ENCODE results near the gene GM2A.
A peak's percentile ranks its signal among the peaks of the same experiment; 100 is the strongest.
"Not testable (repeated sequence)": the region's sequence is repeated elsewhere in the genome, so short reads cannot be mapped to it uniquely, and the experiment has no call there.

The GM2A gene

DNA sequence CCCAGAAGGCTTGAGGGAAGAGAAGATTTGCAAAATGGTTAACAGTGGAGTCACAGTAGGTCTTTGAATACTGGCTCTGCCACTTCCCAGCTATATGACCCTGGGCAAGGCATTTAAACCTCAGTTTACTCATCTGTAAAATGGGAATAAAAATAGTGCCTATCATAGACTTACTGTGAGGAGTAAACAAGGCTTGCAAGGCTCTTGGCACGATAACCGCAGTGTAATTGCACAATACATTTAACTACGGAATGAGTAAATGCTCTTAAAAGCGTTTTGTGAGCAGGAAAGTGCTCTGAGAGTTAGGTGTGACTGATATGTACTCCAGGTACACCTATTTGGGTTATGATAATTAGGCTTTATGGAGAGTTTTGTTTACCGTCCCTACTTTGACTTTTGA lies 42.2 kb downstream of the GM2A start:
- no peak for DNase-seq

DNA sequence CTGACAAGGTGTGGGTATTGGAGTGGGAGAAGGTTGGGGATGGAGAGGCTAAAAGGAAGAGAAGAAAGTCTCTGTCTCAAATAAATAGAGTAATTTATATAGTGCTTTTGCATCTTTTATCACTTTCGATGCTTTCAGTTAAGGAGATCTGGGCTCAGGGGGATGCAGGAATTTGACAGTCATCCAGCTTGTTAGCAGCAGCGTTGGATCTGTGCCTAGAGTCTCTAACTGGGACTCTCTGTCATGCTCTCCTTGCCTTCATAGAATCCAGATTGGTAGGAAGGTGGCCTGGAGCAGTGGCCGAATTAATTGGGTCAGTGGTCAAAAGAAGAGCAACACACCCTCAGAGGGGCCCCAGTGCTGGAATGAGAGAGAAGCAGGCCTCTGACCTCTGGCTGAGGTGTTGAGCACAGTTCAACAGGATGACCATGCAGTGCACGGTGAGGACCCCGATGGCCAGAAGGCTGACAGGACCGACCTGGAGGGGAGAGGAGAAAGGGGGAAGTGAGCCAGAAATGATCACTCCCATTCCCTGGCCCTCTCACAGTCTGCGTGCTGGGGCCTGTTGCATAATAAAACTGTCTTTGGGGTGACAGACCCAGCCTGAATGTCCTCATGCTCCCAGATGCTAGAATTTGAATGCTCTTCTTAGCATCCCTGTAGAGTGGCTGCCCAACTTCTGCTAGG lies 42.9 kb downstream of the GM2A start:
- no peak for DNase-seq

DNA sequence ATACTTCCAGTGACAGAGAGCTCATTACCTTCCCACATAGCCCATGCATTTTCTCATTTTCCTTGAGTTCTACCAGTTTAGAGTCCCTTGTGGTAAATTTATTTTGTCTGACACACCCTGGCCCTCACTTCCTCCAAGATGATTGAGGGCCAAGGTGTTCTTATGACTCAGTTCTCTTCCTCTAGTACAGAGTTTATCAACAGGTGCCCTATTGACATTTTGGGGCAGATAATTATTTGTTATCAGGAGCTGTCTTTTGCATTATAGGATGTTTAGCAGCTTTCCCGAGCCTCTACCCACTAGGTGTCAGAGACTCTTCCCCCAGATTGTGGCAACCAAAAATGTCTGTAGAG lies 43.5 kb downstream of the GM2A start:
- DNase-seq = no peak

DNA sequence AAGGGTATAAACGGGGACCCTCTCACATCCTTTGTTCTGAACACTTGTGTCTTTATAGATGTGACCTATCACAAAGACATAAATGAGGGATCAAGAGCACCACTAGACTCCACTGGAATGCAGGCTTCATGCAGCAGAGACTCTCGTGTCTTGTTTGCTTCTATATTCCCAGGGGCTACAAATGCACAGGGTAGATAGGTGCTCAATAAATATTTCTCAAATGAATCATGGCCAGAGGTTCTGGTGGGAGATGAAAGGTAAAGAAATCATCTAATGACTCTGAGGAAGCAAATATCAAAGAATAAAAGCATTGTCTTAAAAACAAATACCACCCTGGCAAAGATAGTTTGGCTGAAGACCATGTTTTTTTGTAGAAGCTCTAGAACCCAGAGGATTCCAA lies 44.0 kb downstream of the GM2A start:
- no peak for DNase-seq

DNA sequence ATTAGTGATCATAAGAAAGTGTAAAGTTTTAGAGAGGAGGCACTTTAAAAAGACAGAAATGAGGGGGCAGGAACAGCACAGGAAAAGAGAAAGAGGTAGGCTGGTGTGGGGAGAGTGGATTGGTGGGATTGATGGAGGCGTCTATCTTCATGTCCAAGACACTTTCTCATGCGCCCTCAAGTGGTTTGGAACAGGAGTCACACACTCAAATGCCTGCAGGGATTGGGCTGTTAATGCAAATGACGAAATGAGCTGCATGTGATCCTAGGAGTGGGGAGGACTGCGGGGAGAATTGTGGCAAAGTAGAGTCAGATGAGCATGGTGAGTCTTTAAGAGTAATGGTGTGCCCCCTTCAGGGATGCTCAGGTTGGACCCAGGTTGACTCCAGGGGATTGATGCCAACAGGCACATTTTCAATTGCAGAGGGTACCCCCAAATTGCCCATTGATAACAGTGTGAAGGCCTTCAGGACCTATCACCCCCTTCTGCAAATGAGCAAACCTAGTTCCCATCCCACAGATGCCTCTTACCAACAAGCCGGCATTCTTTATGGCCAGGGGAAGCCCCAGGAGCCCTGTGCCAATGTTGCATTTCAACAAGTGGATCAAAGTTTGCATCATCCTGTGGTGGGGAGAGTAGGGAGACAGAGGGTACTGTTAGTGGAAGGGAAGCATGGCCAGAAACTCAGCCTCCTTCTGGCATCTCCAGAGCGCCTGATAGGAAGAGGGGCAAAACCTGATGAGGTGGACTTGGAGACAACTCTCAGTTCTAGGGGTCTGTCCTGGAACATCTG lies 45.3 kb downstream of the GM2A start:
- peak; percentile 34 for DNase-seq

DNA sequence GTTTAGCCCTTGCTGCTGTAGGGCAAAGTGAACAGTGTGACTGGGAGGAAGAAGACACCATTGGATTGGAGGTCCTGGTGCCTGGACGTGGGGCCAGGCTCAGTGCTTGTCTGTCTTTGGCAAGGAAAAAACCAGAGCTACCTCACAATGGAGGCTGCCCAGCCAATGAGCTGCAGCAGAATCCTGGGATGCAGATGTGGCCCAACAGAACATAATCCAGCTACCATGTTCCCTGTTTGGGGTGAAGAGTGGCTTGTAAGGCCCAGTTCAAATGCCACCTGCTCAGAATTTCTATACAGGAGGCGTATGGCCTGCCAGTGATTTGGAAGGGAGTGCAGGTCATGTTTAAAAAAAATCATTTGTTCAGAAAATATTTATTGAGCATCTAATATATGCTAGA lies 50.7 kb downstream of the GM2A start, which contains the start of gene SLC36A3:
Gene SLC36A3, minus strand, starts transcription at position 101 of the 400 bp plus-strand sequence. CDS start 412 bp downstream, outside the sequence.
- DNase-seq = no peak

DNA sequence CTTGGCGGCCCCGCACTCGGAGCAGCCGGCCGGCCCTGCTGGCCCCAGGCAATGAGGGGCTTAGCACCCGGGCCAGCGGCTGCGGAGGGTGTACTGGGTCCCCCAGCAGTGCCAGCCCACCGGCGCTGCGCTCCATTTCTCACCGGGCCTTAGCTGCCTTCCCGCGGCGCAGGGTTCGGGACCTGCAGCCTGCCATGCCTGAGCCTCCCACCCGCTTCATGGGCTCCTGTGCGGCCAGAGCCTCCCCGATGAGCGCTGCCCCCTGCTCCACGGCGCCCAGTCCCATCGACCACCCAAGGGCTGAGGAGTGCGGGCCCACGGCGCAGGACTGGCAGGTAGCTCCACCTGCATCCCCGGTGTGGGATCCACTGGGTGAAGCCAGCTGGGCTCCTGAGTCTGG lies 56.3 kb downstream of the GM2A start:
- not testable (repeated sequence) for DNase-seq

DNA sequence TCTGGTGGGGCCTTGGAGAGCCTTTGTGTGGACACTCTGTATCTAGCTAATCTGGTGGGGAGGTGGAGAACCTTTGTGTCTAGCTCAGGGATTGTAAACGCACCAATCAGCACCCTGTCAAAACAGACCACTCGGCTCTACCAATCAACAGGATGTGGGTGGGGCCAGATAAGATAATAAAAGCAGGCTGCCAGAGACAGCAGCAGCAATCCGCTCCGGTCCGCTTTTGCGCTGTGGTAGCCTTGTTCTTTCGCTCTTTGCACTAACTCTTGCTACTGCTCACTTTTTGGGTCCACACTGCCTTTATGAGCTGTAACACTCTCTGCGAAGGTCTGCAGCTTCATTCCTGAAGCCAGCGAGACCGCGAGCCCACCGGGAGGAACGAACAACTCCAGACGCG lies 56.8 kb downstream of the GM2A start:
- DNase-seq = not testable (repeated sequence)

DNA sequence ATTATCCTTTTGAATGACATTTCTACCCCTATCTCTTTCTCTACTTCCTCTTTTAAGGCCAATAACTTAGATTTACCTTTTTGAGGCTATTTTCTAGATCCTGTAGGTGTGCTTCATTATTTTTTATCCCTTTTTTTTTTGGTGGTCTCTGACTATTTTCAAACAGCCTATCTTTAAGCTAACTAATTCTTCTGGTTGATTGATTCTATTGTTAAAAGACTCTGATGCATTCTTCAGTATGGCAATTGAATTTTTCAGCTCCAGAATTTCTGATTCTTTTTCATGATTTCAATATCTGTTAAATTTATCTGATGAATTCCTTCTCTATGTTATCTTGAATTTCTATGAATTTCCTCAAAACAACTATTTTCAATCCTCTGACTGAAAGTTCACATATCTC lies 57.9 kb downstream of the GM2A start:
- DNase-seq = no peak

DNA sequence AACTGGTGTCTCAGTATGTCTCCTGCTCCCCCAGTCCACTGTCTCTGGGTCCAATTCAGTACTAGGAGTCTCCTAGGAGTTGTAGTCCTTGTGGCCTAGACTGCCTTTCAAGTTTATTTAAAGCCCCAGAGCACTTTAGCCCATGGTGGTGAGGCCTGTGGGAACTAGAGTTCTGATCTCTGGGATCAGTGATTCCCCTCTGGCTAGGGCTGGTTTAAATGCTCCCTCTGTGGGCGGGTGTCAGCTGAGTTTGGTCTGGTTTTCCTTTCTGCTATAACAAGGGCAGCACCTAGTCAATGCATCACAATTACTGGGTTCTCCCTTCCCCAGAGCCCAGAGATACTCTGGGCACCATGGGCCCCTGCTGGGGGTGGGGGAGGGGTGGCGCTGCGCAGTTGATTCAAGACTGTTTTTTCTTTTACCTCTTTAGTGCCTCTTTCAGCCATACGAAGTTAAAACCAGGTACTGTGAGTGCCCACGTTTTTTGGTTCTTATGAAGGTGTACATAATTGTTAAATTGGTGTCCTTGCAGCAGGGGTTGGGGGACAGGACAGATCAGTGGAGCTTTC lies 59.9 kb downstream of the GM2A start:
- no peak for DNase-seq

DNA sequence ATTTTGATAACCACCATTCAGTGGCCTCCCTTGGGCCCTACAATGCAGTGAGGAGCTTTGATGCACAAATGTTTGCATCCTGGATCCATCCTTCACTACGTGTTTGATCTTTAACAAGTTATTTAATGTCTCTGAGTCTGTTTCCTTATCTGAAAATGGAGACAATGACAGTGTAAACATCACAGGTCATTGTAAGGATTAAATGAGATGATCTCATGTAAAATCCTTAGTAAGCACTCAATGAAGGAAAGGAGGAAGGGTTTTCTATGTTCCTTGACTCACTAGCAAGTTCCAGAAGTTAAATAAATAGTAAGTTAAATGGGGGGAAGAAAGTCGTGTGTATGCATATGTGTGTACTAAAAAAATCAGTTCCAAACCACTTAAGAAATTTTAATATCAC lies 60.4 kb downstream of the GM2A start:
- no peak for DNase-seq

DNA sequence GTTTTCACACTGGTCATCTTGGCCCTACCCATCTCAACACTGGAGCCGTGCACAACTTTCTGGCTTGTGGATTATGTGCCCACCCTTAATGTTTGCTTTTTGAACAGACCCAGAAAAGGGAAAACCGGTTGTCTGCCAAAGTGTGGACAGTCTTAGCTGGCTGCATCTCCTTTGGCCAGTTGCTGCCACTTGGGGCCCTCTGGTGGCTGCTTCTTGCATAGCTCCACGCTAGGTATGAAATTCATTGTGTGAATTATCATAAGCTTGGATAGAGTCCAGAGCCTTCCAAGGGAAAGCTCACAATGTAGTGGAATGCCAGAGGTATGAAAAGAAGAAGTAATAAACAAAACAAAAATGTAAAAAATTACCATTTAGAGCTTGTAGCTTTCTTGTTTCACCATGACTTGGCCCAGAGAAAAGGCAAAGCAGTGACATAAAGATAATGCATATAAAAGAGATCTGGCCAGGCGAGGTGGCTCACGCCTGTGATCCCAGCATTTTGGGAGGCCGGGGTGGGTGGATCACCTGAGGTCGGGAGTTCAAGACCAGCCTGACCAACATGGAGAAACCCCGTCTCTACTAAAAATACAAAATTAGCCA lies 63.1 kb downstream of the GM2A start:
- peak; percentile 53 for DNase-seq

DNA sequence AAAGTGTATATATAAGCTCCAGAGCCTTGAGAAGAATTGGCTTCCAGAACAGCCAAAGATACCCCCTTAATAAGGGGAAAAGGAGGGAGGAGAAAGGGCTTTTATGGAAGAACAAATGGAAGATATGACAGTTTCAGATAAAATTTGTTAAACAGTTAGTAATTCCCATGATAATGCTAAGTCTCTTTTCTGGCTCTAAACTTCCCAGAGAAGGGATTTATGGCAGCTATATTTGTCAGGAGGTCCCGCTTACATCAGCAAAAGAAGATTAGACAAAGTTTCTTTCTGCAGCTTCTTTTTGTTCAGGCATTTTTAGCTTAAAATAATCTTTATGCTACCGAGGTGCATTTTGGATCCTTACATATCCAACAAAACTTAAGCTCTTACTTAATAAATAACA lies 64.9 kb downstream of the GM2A start:
- no peak for DNase-seq

DNA sequence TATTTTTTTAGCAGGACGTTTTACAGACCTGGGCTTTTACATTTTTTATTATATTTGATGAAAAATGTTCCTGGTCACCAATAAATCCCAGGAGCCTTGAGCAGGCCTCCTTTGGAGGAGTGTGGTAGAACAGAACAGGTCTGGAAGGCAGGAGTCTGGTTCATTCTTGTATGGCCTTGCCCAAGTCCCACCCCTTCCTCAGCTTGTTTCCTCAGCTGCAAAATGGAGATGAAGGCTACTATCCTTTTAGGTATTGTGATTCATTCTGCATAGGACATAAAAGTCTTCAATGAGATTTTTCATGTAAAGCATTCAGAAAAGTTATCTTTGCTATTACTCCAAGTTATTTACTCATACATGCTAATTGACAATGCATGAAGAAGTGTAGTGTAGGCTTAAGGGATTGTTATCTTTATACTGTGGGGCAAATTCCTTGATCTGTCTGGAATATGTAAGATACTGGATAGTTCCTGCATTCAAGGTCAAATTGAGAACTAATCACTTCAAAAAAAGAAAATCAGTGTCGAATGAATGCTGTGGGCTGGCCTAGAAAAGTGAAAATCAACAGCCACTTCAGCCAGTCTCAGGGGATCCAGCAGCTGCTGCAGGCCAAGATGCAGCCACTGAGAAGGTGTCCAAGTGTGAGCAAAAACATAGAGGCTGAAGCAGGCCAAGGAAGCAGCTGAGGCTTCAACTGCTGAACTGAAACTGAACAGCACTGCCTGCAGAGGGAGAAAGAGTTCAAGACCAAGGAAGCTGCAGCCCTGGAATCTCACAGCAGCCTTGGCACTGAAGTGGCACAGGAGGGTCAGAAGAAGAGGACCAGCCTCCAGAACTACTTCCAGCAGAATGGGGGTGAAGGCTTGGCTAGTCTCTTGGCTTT lies 66.1 kb downstream of the GM2A start:
- DNase-seq = no peak
